Measurements from ENCODE around the gene OR5H15. TPM values are rescaled to one million over a fixed set of nuclear protein-coding genes. Genes with fewer than 3 reads are reported as not detected.
"Not testable (repeated sequence)": the region's sequence is repeated elsewhere in the genome, so short reads cannot be mapped to it uniquely, and the experiment has no call there.

Gene OR5H15
- total and polyA plus RNA-seq, 10 of the 15 experiments (the other 5 are each of a cell fraction or from before 2014, with no cell fraction given), result not detected

DNA sequence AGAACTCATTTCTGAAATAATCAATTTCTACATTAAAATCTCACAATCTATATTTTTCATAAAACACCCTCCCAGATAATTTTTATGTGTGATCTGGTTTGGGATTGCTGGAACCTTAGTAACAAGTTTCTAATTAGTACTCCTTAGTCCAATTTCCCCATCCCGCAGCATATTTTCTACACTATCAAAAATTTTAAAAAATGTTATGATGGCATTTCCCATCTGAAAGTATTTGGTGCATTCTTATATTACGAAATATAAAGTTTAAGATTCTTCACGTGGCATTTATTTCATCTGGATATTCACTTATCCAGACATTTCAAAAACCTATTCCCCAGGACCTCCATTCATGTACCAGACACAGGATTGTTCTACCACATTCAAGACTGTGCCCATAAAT is 17.7 kb upstream of the OR5H15 start:
- Histone ChIP-seq H4K20me1 (ENCODE audit: control insufficient read depth, insufficient read depth) (no peaks in the 10 kb centered on the region), H3K36me3 (ENCODE audit: control insufficient read depth in 2 of 2, insufficient read depth in 2 of 2, low read length in 1 of 2) (no peaks in the 10 kb centered on the region), H3K9me3 (replicated peaks; ENCODE audit: control insufficient read depth, insufficient read depth, low read length) (no peaks in the 10 kb centered on the region), H3K27ac (ENCODE audit: control insufficient read depth, insufficient read depth) (no peak overlapping the region), H2AFZ (ENCODE audit: control insufficient read depth, low read depth, low read length) (no peak overlapping the region), H3K9ac (ENCODE audit: control insufficient read depth, insufficient read depth, low read length) (no peak overlapping the region), H3K27me3 (replicated peaks in 1 of 2; ENCODE audit: control insufficient read depth in 2 of 2, insufficient read depth in 2 of 2, low read length in 1 of 2) (no peaks in the 10 kb centered on the region), H3K4me2 (ENCODE audit: control insufficient read depth, insufficient read depth) (no peak overlapping the region), H3K4me3 (no peak overlapping the region), H3K79me2 (ENCODE audit: control insufficient read depth, insufficient read depth, low read length) (no peaks in the 10 kb centered on the region), H3K4me1 (ENCODE audit: control insufficient read depth, insufficient read depth, low read length) (no peaks in the 10 kb centered on the region)
- ChIA-PET POLR2A (no interaction called here), SMC1A (ENCODE audit: uncharacterized antibody, unreplicated experiment) (no interaction called here), CTCF (no interaction called here), RAD21 (ENCODE audit: unreplicated experiment) (no interaction called here)
- intact Hi-C loops (cut with micrococcal nuclease; ENCODE audit: unreplicated experiment), result no loop called here
- FAIRE-seq (no peak), DNase-seq (ENCODE audit: low read depth, low spot score) (no peak), ATAC-seq (no peak)
- no peak for TF ChIP-seq PML (IDR thresholded peaks at IDR 0.05; ENCODE audit: low read length)
- in situ Hi-C loops (cut with MboI), result no loop called here
- BruUV-seq (replicated peaks), result no TSS peak
- WGBS (ENCODE audit: insufficient coverage, insufficient replicate concordance, low lambda C conversion rate, missing lambda C conversion rate), result 33% methylated on average over 3 of the region's 3 CpGs

DNA sequence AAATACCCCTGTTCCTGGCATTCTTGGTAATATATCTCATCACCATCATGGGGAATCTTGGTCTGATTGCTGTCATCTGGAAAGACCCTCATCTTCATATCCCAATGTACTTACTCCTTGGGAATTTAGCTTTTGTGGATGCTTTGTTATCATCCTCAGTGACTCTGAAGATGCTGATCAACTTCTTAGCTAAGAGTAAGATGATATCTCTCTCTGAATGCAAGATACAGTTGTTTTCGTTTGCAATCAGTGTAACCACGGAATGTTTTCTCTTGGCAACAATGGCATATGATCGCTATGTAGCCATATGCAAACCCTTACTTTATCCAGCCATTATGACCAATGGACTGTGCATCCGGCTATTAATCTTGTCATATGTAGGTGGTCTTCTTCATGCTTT is 17.0 kb upstream of the OR5H15 start:
- intact Hi-C loops (cut with micrococcal nuclease; ENCODE audit: unreplicated experiment); RAD21 ChIA-PET (ENCODE audit: unreplicated experiment); H3K79me2 ChIP-seq (ENCODE audit: control insufficient read depth, insufficient read depth, low read length); DNase-seq (ENCODE audit: low read depth, low spot score); H3K27ac ChIP-seq (ENCODE audit: control insufficient read depth, insufficient read depth); H4K20me1 ChIP-seq (ENCODE audit: control insufficient read depth, insufficient read depth); SMC1A ChIA-PET (ENCODE audit: uncharacterized antibody, unreplicated experiment); H3K4me3 ChIP-seq; H3K27me3 ChIP-seq (replicated peaks in 1 of 2; ENCODE audit: control insufficient read depth in 2 of 2, insufficient read depth in 2 of 2, low read length in 1 of 2); POLR2A ChIA-PET; in situ Hi-C loops (cut with MboI); H3K4me1 ChIP-seq (ENCODE audit: control insufficient read depth, insufficient read depth, low read length); BruUV-seq (replicated peaks); H3K36me3 ChIP-seq (ENCODE audit: control insufficient read depth in 2 of 2, insufficient read depth in 2 of 2, low read length in 1 of 2); FAIRE-seq; ATAC-seq; H3K9me3 ChIP-seq (replicated peaks; ENCODE audit: control insufficient read depth, insufficient read depth, low read length); H3K4me2 ChIP-seq (ENCODE audit: control insufficient read depth, insufficient read depth); H2AFZ ChIP-seq (ENCODE audit: control insufficient read depth, low read depth, low read length); H3K9ac ChIP-seq (ENCODE audit: control insufficient read depth, insufficient read depth, low read length); CTCF ChIA-PET: not testable (repeated sequence)
- WGBS (ENCODE audit: insufficient coverage, insufficient replicate concordance, low lambda C conversion rate, missing lambda C conversion rate), result 34% methylated on average over 4 of the region's 4 CpGs

DNA sequence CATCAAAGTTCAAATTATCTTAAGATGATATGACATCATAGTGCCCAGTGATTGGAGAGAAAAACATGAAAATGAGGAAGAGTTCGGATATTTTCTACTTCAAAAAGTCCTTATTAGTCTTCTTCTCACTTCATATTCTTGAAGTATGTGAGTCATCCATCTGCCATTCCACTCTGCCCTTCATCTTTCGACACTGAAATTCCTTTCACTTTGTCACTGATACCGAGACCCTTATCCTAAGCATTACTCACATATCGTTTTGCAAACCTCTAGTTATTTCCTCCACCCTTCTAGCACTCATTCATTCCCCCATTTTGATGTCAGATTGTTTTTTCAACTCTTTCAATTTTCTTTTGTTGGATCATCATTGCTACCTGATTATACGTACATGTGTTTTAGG is 15.3 kb upstream of the OR5H15 start:
- CTCF ChIA-PET, result interaction anchor here (0.6 kb wide), 1 partner anchor 1178 kb away, joined by 3 read pairs; no protein-coding TSS in a partner anchor
- POLR2A ChIA-PET, result no interaction called here
- no peak for FAIRE-seq
- TF ChIP-seq, protein P1, sequence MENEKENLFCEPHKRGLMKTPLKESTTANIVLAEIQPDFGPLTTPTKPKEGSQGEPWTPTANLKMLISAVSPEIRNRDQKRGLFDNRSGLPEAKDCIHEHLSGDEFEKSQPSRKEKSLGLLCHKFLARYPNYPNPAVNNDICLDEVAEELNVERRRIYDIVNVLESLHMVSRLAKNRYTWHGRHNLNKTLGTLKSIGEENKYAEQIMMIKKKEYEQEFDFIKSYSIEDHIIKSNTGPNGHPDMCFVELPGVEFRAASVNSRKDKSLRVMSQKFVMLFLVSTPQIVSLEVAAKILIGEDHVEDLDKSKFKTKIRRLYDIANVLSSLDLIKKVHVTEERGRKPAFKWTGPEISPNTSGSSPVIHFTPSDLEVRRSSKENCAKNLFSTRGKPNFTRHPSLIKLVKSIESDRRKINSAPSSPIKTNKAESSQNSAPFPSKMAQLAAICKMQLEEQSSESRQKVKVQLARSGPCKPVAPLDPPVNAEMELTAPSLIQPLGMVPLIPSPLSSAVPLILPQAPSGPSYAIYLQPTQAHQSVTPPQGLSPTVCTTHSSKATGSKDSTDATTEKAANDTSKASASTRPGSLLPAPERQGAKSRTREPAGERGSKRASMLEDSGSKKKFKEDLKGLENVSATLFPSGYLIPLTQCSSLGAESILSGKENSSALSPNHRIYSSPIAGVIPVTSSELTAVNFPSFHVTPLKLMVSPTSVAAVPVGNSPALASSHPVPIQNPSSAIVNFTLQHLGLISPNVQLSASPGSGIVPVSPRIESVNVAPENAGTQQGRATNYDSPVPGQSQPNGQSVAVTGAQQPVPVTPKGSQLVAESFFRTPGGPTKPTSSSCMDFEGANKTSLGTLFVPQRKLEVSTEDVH (IDR thresholded peaks at IDR 0.05; ENCODE audit: low read depth, partially characterized antibody), result no peak
- TF ChIP-seq BRCA1 (IDR thresholded peaks at IDR 0.05; ENCODE audit: low read depth, low read length), result no peak
- TF ChIP-seq DPF2 (IDR thresholded peaks at IDR 0.05), result no peak
- no peak for TF ChIP-seq SIX5 (IDR thresholded peaks at IDR 0.05; ENCODE audit: low read depth, low read length, severe bottlenecking)
- TF ChIP-seq GATAD2B (conservative IDR thresholded peaks at IDR 0.05; ENCODE audit: low read depth), result no peak
- TF ChIP-seq IKZF2 (IDR thresholded peaks at IDR 0.05), result no peak
- no peak for TF ChIP-seq PML (IDR thresholded peaks at IDR 0.05; ENCODE audit: low read length)
- no peak for TF ChIP-seq HDAC2 (IDR thresholded peaks at IDR 0.05)
- no peak for TF ChIP-seq SRF (IDR thresholded peaks at IDR 0.05; ENCODE audit: low read depth in 2 of 2, low read length in 2 of 2)

More for the DNA sequence above, 15.3 kb upstream of the OR5H15 start:
- Histone ChIP-seq H3K9me3 (replicated peaks; ENCODE audit: control insufficient read depth, insufficient read depth, low read length) (no peaks in the 10 kb centered on the region), H3K4me2 (ENCODE audit: control insufficient read depth, insufficient read depth) (no peak overlapping the region), H3K4me3 (no peak overlapping the region), H3K9ac (ENCODE audit: control insufficient read depth, insufficient read depth, low read length) (no peak overlapping the region), H2AFZ (ENCODE audit: control insufficient read depth, low read depth, low read length) (no peak overlapping the region), H4K20me1 (ENCODE audit: control insufficient read depth, insufficient read depth) (no peaks in the 10 kb centered on the region), H3K4me1 (ENCODE audit: control insufficient read depth, insufficient read depth, low read length) (no peaks in the 10 kb centered on the region), H3K79me2 (ENCODE audit: control insufficient read depth, insufficient read depth, low read length) (no peaks in the 10 kb centered on the region), H3K27me3 (replicated peaks in 1 of 2; ENCODE audit: control insufficient read depth in 2 of 2, insufficient read depth in 2 of 2, low read length in 1 of 2) (no peaks in the 10 kb centered on the region), H3K36me3 (ENCODE audit: control insufficient read depth in 2 of 2, insufficient read depth in 2 of 2, low read length in 1 of 2) (no peaks in the 10 kb centered on the region), H3K27ac (ENCODE audit: control insufficient read depth, insufficient read depth) (no peak overlapping the region)
- DNase-seq (ENCODE audit: low read depth, low spot score), result no peak
- no peak for ATAC-seq
- intact Hi-C loops (cut with micrococcal nuclease; ENCODE audit: unreplicated experiment), result no loop called here
- SMC1A ChIA-PET (ENCODE audit: uncharacterized antibody, unreplicated experiment), result no interaction called here
- 11% methylated on average over 5 of the region's 5 CpGs for WGBS (ENCODE audit: insufficient coverage, insufficient replicate concordance, low lambda C conversion rate, missing lambda C conversion rate)
- in situ Hi-C loops (cut with MboI), result no loop called here
- RAD21 ChIA-PET (ENCODE audit: unreplicated experiment), result no interaction called here
- BruUV-seq (replicated peaks), result no TSS peak
